ENCODE results near the gene SCN8A. TPM values are rescaled to one million over a fixed set of nuclear protein-coding genes. Genes with fewer than 3 reads are reported as not detected.

Gene SCN8A
- total and polyA plus RNA-seq, 2 donors from 2014 or later: 0.34 to 1.4 TPM

GRCh38 chr12:51834411-51834810 lies 243.4 kb downstream of the SCN8A start:
- no peak for DNase-seq
- intact Hi-C loops (cut with DNase I): no loop called here
- H3K9ac ChIP-seq (ENCODE audit: low read length in 3 of 3): no peak overlapping the region
- no peak for FAIRE-seq
- no peak overlapping the region for H3K4me3 ChIP-seq (ENCODE audit: low read length in 3 of 3)
- H3K9me3 ChIP-seq (ENCODE audit: control insufficient read depth in 2 of 3, insufficient read depth in 1 of 3, low read length in 3 of 3): no peaks in the 10 kb centered on the region
- no peak overlapping the region for H3K27ac ChIP-seq (ENCODE audit: low read depth in 2 of 2, low read length in 2 of 2)
- H3K36me3 ChIP-seq (ENCODE audit: control insufficient read depth in 2 of 3, insufficient read depth in 3 of 3, low read length in 3 of 3): no peaks in the 10 kb centered on the region
- no peaks in the 10 kb centered on the region for H3K27me3 ChIP-seq (ENCODE audit: control insufficient read depth, insufficient read depth, low read length)
- no peak for TF ChIP-seq CTCF (IDR thresholded peaks at IDR 0.05; ENCODE audit: borderline replicate concordance, extremely low read depth, insufficient read depth)
- peaks cover 5 to 12% (median 7%) of the 10 kb centered on the region in 3 donors for H3K4me1 ChIP-seq (ENCODE audit: control insufficient read depth in 2 of 3, insufficient read depth in 2 of 3, low read depth in 1 of 3, low read length in 3 of 3)

GRCh38 chr12:51836041-51836826 lies 245.2 kb downstream of the SCN8A start:
- Histone ChIP-seq H3K27ac (ENCODE audit: low read depth in 2 of 2, low read length in 2 of 2) (no peak overlapping the region), H3K27me3 (ENCODE audit: control insufficient read depth, insufficient read depth, low read length) (no peaks in the 10 kb centered on the region), H3K4me1 (ENCODE audit: control insufficient read depth in 2 of 3, insufficient read depth in 2 of 3, low read depth in 1 of 3, low read length in 3 of 3) (peaks cover 5 to 10% (median 7%) of the 10 kb centered on the region in 3 donors), H3K9me3 (ENCODE audit: control insufficient read depth in 2 of 3, insufficient read depth in 1 of 3, low read length in 3 of 3) (no peaks in the 10 kb centered on the region), H3K9ac (ENCODE audit: low read length in 3 of 3) (no peak overlapping the region), H3K4me3 (ENCODE audit: low read length in 3 of 3) (no peak overlapping the region), H3K36me3 (ENCODE audit: control insufficient read depth in 2 of 3, insufficient read depth in 3 of 3, low read length in 3 of 3) (no peaks in the 10 kb centered on the region)
- TF ChIP-seq CTCF (IDR thresholded peaks at IDR 0.05; ENCODE audit: borderline replicate concordance, extremely low read depth, insufficient read depth): no peak
- FAIRE-seq (no peak), DNase-seq (peak in 4 of 5 donors; percentile 56 to 79 (median 70))
- intact Hi-C loops (cut with DNase I): no loop called here

GRCh38 chr12:51836827-51837173 lies 245.8 kb downstream of the SCN8A start:
- peak in 1 of 5 donors; percentile 71 for DNase-seq
- Histone ChIP-seq H3K4me3 (ENCODE audit: low read length in 3 of 3) (no peak overlapping the region), H3K27ac (ENCODE audit: low read depth in 2 of 2, low read length in 2 of 2) (no peak overlapping the region), H3K9ac (ENCODE audit: low read length in 3 of 3) (no peak overlapping the region), H3K9me3 (ENCODE audit: control insufficient read depth in 2 of 3, insufficient read depth in 1 of 3, low read length in 3 of 3) (no peaks in the 10 kb centered on the region), H3K4me1 (ENCODE audit: control insufficient read depth in 2 of 3, insufficient read depth in 2 of 3, low read depth in 1 of 3, low read length in 3 of 3) (peaks cover 2 to 7% (median 5%) of the 10 kb centered on the region in 3 donors), H3K36me3 (ENCODE audit: control insufficient read depth in 2 of 3, insufficient read depth in 3 of 3, low read length in 3 of 3) (no peaks in the 10 kb centered on the region), H3K27me3 (ENCODE audit: control insufficient read depth, insufficient read depth, low read length) (no peaks in the 10 kb centered on the region)
- intact Hi-C loops (cut with DNase I): no loop called here
- FAIRE-seq: no peak
- TF ChIP-seq CTCF (IDR thresholded peaks at IDR 0.05; ENCODE audit: borderline replicate concordance, extremely low read depth, insufficient read depth): no peak
